CD14-positive monocyte (primary cell): Measurements from ENCODE around the gene APOBEC3A. TPM values are rescaled to one million over a fixed set of nuclear protein-coding genes. Genes with fewer than 3 reads are reported as not detected.

Source experiments
- DNase-seq, 3 donors: peaks; one replicate each; pipeline ENCODE4 v3.0.0-alpha.2; 2011 to 2022
- H2AFZ ChIP-seq: 2 replicates; pipeline ENCODE4 v1.6.0; 2012; ENCODE audit warnings: mild to moderate bottlenecking, low read depth, low read length, inconsistent platforms; ENCODE audit not compliant: insufficient read depth, poor library complexity, severe bottlenecking
- H3K27ac ChIP-seq, 2 donors: 1 replicate in 1 of 2; 2 replicates in 1 of 2; pipeline ENCODE4 v1.5.1; 2012 to 2013; ENCODE audit warnings: low read length in 2 of 2, control low read depth in 1 of 2, inconsistent platforms in 1 of 2, low read depth in 1 of 2, mild to moderate bottlenecking in 1 of 2
- H3K27me3 ChIP-seq, 2 donors: one replicate each; pipeline versions ENCODE4 v1.6.0 to v1.6.1; 2011 to 2013; ENCODE audit warnings: low read length in 2 of 2; ENCODE audit not compliant: control insufficient read depth in 2 of 2, insufficient read depth in 2 of 2
- H3K36me3 ChIP-seq, 2 donors: replicated peaks in 1 of 2; 1 replicate in 1 of 2; 2 replicates in 1 of 2; pipeline versions ENCODE4 v1.5.1 to v1.6.1; 2012 to 2013; ENCODE audit warnings: low read length in 2 of 2, control low read depth in 1 of 2, inconsistent platforms in 1 of 2, mild to moderate bottlenecking in 1 of 2; ENCODE audit not compliant: insufficient read depth in 2 of 2, control insufficient read depth in 1 of 2
- H3K4me1 ChIP-seq, 2 donors: 1 replicate in 1 of 2; 2 replicates in 1 of 2; pipeline versions ENCODE4 v1.5.1 to v1.6.1; 2012 to 2013; ENCODE audit warnings: low read length in 2 of 2, control low read depth in 1 of 2, inconsistent platforms in 1 of 2, mild to moderate bottlenecking in 1 of 2, moderate library complexity in 1 of 2; ENCODE audit not compliant: insufficient read depth in 2 of 2, control insufficient read depth in 1 of 2
- H3K4me2 ChIP-seq: replicated peaks from 2 replicates; pipeline ENCODE3; 2012; ENCODE audit warnings: low read length, moderate library complexity, mild to moderate bottlenecking; ENCODE audit not compliant: poor library complexity, severe bottlenecking; ENCODE audit errors: extremely low read depth
- H3K4me3 ChIP-seq, 3 experiments: fragments of 200-600 bp in 1 of 3; sonication (generic) in 1 of 3; replicated peaks in 1 of 3; 1 replicate in 2 of 3; 2 replicates in 1 of 3; pipeline ENCODE4 v1.5.1; 2011 to 2013; ENCODE audit warnings: low read length in 3 of 3, mild to moderate bottlenecking in 3 of 3, control low read depth in 2 of 3, low read depth in 2 of 3, inconsistent platforms in 1 of 3, moderate library complexity in 1 of 3
- H3K79me2 ChIP-seq: 2 replicates; pipeline ENCODE4 v1.6.0; 2012; ENCODE audit warnings: mild to moderate bottlenecking, control low read depth, inconsistent platforms, low read length, moderate library complexity; ENCODE audit not compliant: insufficient read depth
- H3K9ac ChIP-seq: 2 replicates; pipeline ENCODE4 v1.6.0; 2017; ENCODE audit warnings: low read length, mild to moderate bottlenecking; ENCODE audit not compliant: insufficient read depth, poor library complexity, severe bottlenecking
- H3K9me3 ChIP-seq, 2 donors: replicated peaks in 1 of 2; 1 replicate in 1 of 2; 2 replicates in 1 of 2; pipeline versions ENCODE4 v1.5.1 to v1.6.1; 2012 to 2013; ENCODE audit warnings: low read length in 2 of 2, control low read depth in 1 of 2; ENCODE audit not compliant: control insufficient read depth in 1 of 2, insufficient read depth in 1 of 2
- H4K20me1 ChIP-seq: 2 replicates; pipeline ENCODE4 v1.6.0; 2012; ENCODE audit warnings: mild to moderate bottlenecking, low read length, control low read depth, moderate library complexity; ENCODE audit not compliant: insufficient read depth
- H3K27ac Mint-ChIP-seq, 7 donors: one replicate each; pipeline ENCODE4 v1.8.0; 2020; ENCODE audit warnings: mild to moderate bottlenecking in 7 of 7, mixed read lengths in 7 of 7, moderate library complexity in 6 of 7, inconsistent platforms in 2 of 7
- H3K27me3 Mint-ChIP-seq, 3 donors: one replicate each; pipeline ENCODE4 v1.8.0; 2021 to 2022; ENCODE audit warnings: low read depth in 3 of 3, mild to moderate bottlenecking in 3 of 3, mixed read lengths in 3 of 3, moderate library complexity in 3 of 3, inconsistent platforms in 1 of 3
- H3K36me3 Mint-ChIP-seq, 2 donors: one replicate each; pipeline ENCODE4 v1.8.0; 2020; ENCODE audit warnings: mixed read lengths in 2 of 2, inconsistent platforms in 1 of 2, mild to moderate bottlenecking in 1 of 2
- H3K4me1 Mint-ChIP-seq: one replicate; pipeline ENCODE4 v1.8.0; 2020; ENCODE audit warnings: mild to moderate bottlenecking, mixed read lengths
- H3K4me3 Mint-ChIP-seq, 2 donors: one replicate each; pipeline ENCODE4 v1.8.0; 2020; ENCODE audit warnings: mild to moderate bottlenecking in 2 of 2, mixed read lengths in 2 of 2, moderate library complexity in 1 of 2
- H3K9me3 Mint-ChIP-seq, 7 donors: one replicate each; pipeline ENCODE4 v1.8.0; 2020 to 2022; ENCODE audit warnings: mixed read lengths in 7 of 7, mild to moderate bottlenecking in 6 of 7, moderate library complexity in 6 of 7, inconsistent platforms in 2 of 7
- WGBS: methylation state at CpG from one replicate; pipeline ENCODE4 v1.1.5; 2013; ENCODE audit warnings: missing lambda C conversion rate; ENCODE audit not compliant: insufficient coverage; 5-methylcytosine and 5-hydroxymethylcytosine counted together
- intact Hi-C, 2 donors: fragments of 100-400 bp; cut with micrococcal nuclease; formaldehyde crosslinking; loops; one replicate each; pipeline versions ENCODE4 v1.15.0 to v1.15.1; 2023
- polyA plus RNA-seq, 3 donors: library from polyadenylated mRNA; depleted of rRNA in 1 of 3; unstranded in 2 of 3; stranded (reverse) in 1 of 3; fragments of 300-500 nt in 2 of 3; fragments of >200 nt in 1 of 3; fragmentation: Illumina TruSeq in 2 of 3; gene quantifications; 1 replicate in 2 of 3; 2 replicates in 1 of 3; pipeline ENCODE4 v1.2.3, GENCODE V29; 2012 to 2021
- TF ChIP-seq, protein P1 (sequence below): fragments of 200-600 bp; IDR thresholded peaks from one replicate; pipeline ENCODE4 v1.8.0; 2022; ENCODE audit warnings: antibody characterized with exemption, mild to moderate bottlenecking

The APOBEC3A gene
- polyA plus RNA-seq, 3 donors = 233 to 845 (median 247) TPM

DNA sequence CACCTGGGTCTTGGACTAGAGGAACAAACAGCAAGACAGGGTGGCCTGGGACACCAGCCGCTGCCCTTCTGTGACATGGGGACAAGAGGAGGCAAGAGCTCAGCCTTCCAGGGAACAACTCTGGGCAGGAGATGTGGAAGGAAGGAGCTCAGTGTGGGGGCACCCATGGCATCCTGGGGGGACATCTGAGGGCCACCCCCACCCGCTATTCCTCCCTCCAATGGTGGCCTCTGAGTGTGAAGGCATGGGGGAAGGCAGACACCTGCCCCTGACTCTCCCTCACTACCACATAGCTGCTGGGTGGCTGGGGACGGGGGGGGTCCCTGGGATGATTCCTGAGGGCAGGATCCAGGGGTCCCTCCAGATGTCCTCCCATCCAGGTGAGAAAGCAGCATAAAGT is 29.2 kb downstream of the APOBEC3A start:
- Mint-ChIP-seq H3K4me1 (peaks cover 25% of the 10 kb centered on the region), H3K4me3 (no peak overlapping the region), H3K9me3 (peaks cover 0 to 14% (median 7%) of the 10 kb centered on the region in 7 donors), H3K27ac (peak overlapping the region in 2 of 7 donors; percentile 20 to 46), H3K27me3 (peaks cover 0 to 4% (median 2%) of the 10 kb centered on the region in 3 donors), H3K36me3 (peaks cover 27 to 54% of the 10 kb centered on the region in 2 donors)
- Histone ChIP-seq H2AFZ (no peak overlapping the region), H3K27ac (no peak overlapping the region), H3K9ac (no peak overlapping the region), H3K4me3 (no peak overlapping the region), H4K20me1 (no peaks in the 10 kb centered on the region), H3K4me2 (no peak overlapping the region), H3K79me2 (peaks cover 12% of the 10 kb centered on the region), H3K9me3 (peaks cover 0 to 8% of the 10 kb centered on the region in 2 donors), H3K4me1 (peaks cover 15 to 31% of the 10 kb centered on the region in 2 donors), H3K36me3 (no peaks in the 10 kb centered on the region), H3K27me3 (no peaks in the 10 kb centered on the region)
- no peak for DNase-seq
- WGBS = 100% methylated on average over 2 of the region's 3 CpGs
- TF ChIP-seq, protein P1, sequence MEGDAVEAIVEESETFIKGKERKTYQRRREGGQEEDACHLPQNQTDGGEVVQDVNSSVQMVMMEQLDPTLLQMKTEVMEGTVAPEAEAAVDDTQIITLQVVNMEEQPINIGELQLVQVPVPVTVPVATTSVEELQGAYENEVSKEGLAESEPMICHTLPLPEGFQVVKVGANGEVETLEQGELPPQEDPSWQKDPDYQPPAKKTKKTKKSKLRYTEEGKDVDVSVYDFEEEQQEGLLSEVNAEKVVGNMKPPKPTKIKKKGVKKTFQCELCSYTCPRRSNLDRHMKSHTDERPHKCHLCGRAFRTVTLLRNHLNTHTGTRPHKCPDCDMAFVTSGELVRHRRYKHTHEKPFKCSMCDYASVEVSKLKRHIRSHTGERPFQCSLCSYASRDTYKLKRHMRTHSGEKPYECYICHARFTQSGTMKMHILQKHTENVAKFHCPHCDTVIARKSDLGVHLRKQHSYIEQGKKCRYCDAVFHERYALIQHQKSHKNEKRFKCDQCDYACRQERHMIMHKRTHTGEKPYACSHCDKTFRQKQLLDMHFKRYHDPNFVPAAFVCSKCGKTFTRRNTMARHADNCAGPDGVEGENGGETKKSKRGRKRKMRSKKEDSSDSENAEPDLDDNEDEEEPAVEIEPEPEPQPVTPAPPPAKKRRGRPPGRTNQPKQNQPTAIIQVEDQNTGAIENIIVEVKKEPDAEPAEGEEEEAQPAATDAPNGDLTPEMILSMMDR = no peak
- intact Hi-C loops = no loop called here

DNA sequence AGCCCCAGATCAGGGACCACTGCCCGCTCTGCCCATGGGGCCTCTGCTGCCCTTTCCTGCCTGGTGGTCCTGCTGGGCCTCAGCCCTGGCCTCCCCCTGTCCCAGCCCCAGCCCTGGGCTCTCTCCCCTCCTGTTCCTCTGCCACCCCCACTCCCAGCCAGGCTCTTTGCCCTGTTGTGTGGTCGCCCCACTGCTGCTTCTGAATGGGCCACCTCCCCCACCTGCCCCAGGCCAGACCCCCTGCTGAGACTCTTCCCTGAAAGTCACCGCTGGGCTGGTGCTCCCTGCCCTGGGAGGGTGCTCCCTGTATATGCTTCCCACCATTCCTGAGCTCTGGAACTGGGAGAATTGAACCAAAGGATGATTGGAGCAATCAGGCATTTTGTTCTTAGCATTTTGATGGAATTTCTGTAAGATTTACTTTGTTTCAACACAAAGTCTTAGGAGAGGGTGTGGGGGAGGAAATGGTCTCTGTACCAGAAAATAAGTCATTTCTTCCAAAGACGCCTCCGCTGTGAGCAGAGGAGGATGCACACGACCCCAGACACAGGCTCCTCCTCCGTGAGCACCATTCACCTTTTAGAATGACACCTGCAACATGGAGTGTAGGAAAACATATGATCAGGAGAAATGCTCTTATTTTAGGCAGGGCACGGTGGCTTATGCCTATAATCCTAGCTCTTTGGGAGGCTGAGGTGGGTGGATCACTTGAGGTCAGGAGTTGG is 29.9 kb downstream of the APOBEC3A start:
- 92% methylated on average over 6 of the region's 8 CpGs for WGBS
- H3K4me3 Mint-ChIP-seq = no peak overlapping the region

More for the DNA sequence above, 29.9 kb downstream of the APOBEC3A start:
- H3K9me3 ChIP-seq = peaks cover 0 to 8% of the 10 kb centered on the region in 2 donors
- peak overlapping the region in 1 of 7 donors; percentile 43 for H3K27ac Mint-ChIP-seq
- no peaks in the 10 kb centered on the region for H3K27me3 ChIP-seq
- H3K36me3 Mint-ChIP-seq = peaks cover 27 to 56% of the 10 kb centered on the region in 2 donors
- no peak for DNase-seq
- peaks cover 18% of the 10 kb centered on the region for H3K4me1 Mint-ChIP-seq
- H3K79me2 ChIP-seq = peaks cover 12% of the 10 kb centered on the region
- H3K27me3 Mint-ChIP-seq = peaks cover 0 to 4% (median 2%) of the 10 kb centered on the region in 3 donors
- H3K36me3 ChIP-seq = no peaks in the 10 kb centered on the region
- H3K27ac ChIP-seq = no peak overlapping the region
- no peak overlapping the region for H3K4me3 ChIP-seq
- H4K20me1 ChIP-seq = no peaks in the 10 kb centered on the region
- peaks cover 0 to 14% (median 7%) of the 10 kb centered on the region in 7 donors for H3K9me3 Mint-ChIP-seq
- no peak overlapping the region for H3K4me2 ChIP-seq
- H3K9ac ChIP-seq = no peak overlapping the region
- TF ChIP-seq, protein P1 = no peak
- H3K4me1 ChIP-seq = peaks cover 8 to 24% of the 10 kb centered on the region in 2 donors
- intact Hi-C loops = no loop called here
- no peak overlapping the region for H2AFZ ChIP-seq
